Transverse colon (tissue), 4 donors: ENCODE results near the gene VIM. TPM values are rescaled to one million over a fixed set of nuclear protein-coding genes. Genes with fewer than 3 reads are reported as not detected.
A peak's percentile ranks its signal among the peaks of the same experiment; 100 is the strongest.

Experiments
- DNase-seq: peaks from one replicate; pipeline ENCODE4 v3.0.0-alpha.2; 2019
- H3K27ac ChIP-seq, 4 donors: fragments of 200-600 bp; sonication (generic); 2 replicates each; pipeline ENCODE4 v1.5.1; 2016 to 2018; ENCODE audit warnings: inconsistent platforms in 4 of 4
- H3K27me3 ChIP-seq: fragments of 200-600 bp; sonication (generic); 2 replicates; pipeline ENCODE4 v1.5.1; 2017; ENCODE audit warnings: inconsistent platforms
- H3K36me3 ChIP-seq, 4 donors: fragments of 200-600 bp; sonication (generic); 2 replicates each; pipeline ENCODE4 v1.5.1; 2017 to 2019; ENCODE audit warnings: inconsistent platforms in 4 of 4
- H3K4me1 ChIP-seq, 4 donors: fragments of 200-600 bp; sonication (generic); 2 replicates each; pipeline ENCODE4 v1.5.1; 2017 to 2020; ENCODE audit warnings: inconsistent platforms in 4 of 4
- H3K4me3 ChIP-seq, 4 donors: fragments of 200-600 bp; sonication (generic); 1 replicate in 1 of 4; 2 replicates in 3 of 4; pipeline versions ENCODE4 v1.5.1 to v1.6.1; 2017 to 2019; ENCODE audit warnings: inconsistent platforms in 4 of 4
- H3K9me3 ChIP-seq, 2 donors: fragments of 200-600 bp; sonication (generic); 2 replicates each; pipeline ENCODE4 v1.5.1; 2017 to 2019; ENCODE audit warnings: inconsistent platforms in 2 of 2
- EP300 ChIP-seq: sonication (generic); formaldehyde crosslinking; IDR thresholded peaks from one replicate; pipeline ENCODE4 v1.6.1; 2017; ENCODE audit warnings: antibody characterized with exemption, low read depth
- POLR2A ChIP-seq: fragments of 450-650 bp; IDR thresholded peaks from one replicate; pipeline ENCODE4 v1.6.1; 2016; ENCODE audit warnings: antibody characterized with exemption, mild to moderate bottlenecking, moderate library complexity
- POLR2AphosphoS5 ChIP-seq, 3 donors: sonication (generic); formaldehyde crosslinking; IDR thresholded peaks; one replicate each; pipeline ENCODE4 v1.6.1; 2016; ENCODE audit warnings: antibody characterized with exemption in 3 of 3
- WGBS, 2 donors: methylation state at CpG; one replicate each; pipeline ENCODE4 v1.1.5; 2018; ENCODE audit warnings: low coverage in 1 of 2; 5-methylcytosine and 5-hydroxymethylcytosine counted together
- in situ Hi-C, 4 donors: fragments of 200-750 bp; cut with MboI; loops; one replicate each; pipeline versions ENCODE4 v1.15.0 to v1.15.1; 2017; ENCODE audit warnings: low sequenced_read_pairs in 3 of 4, low pct_ligation_motif_present in 1 of 4, low pct_unique_long_range_greater_than_20kb in 1 of 4
- intact Hi-C: fragments of 100-400 bp; cut with DNase I; formaldehyde crosslinking; loops from one replicate; pipeline ENCODE4 v1.15.1; 2023; ENCODE audit warnings: low total_unique reads
- total RNA-seq, 4 donors: library from RNA; depleted of rRNA; stranded (reverse); fragments of >200 nt; gene quantifications; one replicate each; pipeline ENCODE4 v1.1.0, GENCODE V29; 2016
- TF ChIP-seq, protein P1 (sequence below), 5 experiments: fragments of 200-600 bp in 3 of 5; fragments of 450-650 bp in 2 of 5; sonication (generic) in 3 of 5; IDR thresholded peaks; 1 replicate in 2 of 5; 2 replicates in 3 of 5; pipeline ENCODE4 v1.5.1; 2016 to 2017; ENCODE audit warnings: antibody characterized with exemption in 5 of 5, inconsistent platforms in 3 of 5, mild to moderate bottlenecking in 2 of 5, moderate library complexity in 1 of 5

The VIM gene
- total RNA-seq, 4 donors from 2014 or later: 345 to 1,157 (median 686) TPM

DNA sequence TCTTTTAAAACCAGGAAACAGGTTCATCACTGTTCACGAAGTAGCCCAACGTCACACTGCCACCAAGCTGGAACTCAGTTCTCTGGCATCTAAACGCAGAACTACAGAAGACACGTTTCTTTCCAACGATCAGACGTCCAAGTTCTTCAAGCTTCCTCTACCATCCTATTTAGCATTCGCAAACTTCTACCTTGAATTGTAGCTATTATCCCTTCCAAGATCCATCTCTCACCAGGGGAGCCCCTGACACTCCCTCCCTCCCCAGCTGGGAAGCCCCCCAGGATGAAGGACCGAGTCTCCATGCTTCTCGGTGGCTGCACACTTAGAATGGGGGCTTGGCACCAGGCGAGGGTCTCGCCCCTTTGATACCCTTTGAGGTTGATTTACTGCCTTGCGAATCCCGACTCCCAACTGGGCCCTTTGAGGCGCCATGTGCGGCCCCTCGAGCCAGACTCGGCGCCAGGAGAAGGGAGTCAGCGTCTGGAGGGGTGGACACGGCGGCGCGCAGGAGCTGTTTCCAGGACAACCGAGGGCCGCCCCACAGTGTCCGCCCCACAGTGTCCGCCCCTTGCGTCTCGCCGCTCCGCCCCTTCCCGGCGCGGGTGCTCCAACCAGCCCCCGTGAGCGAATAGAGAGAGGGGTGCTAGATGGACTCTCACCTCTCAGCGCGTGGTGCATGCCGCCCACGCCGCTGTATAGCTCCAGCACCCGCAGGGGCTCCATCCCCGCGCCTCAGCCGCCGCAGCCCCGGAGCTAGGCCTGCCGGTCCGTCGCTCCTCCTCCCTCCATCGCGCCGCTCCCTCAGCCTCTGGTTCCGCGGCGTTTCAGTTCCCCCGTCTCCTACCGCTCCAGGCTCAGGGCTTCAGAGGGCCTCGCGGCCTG lies 26.9 kb upstream of the VIM start, which contains the start of gene TRDMT1:
TRDMT1 (minus strand) TSS at position 761 of the 882 bp plus-strand sequence; CDS start at position 723, 38 bp downstream.
- DNase-seq: peak; percentile 88
- WGBS, 2 donors: 0 to 1% methylated on average over 5 to 36 of the region's 60 CpGs
- Histone ChIP-seq H3K27me3 (no peaks in the 10 kb centered on the region), H3K36me3 (no peaks in the 10 kb centered on the region), H3K4me3 (peak within 1 kb of the TSS; percentile 62 to 90 (median 72)), H3K4me1 (peaks cover 0 to 24% (median 10%) of the 10 kb centered on the region in 4 donors), H3K27ac (peak within 1 kb of the TSS; percentile 90 to 95 (median 94)), H3K9me3 (no peaks in the 10 kb centered on the region)
- intact Hi-C loops: loop anchor here (2.0 kb wide), 1 partner anchor 28 kb away; the partner anchor contains the start of gene VIM
- in situ Hi-C loops: no loop called here
- TF ChIP-seq POLR2A (peak; percentile 55), EP300 (no peak), POLR2AphosphoS5 (IDR thresholded peaks at IDR 0.05) (peak; percentile 44 to 77 (median 74))
- TF ChIP-seq, protein P1, sequence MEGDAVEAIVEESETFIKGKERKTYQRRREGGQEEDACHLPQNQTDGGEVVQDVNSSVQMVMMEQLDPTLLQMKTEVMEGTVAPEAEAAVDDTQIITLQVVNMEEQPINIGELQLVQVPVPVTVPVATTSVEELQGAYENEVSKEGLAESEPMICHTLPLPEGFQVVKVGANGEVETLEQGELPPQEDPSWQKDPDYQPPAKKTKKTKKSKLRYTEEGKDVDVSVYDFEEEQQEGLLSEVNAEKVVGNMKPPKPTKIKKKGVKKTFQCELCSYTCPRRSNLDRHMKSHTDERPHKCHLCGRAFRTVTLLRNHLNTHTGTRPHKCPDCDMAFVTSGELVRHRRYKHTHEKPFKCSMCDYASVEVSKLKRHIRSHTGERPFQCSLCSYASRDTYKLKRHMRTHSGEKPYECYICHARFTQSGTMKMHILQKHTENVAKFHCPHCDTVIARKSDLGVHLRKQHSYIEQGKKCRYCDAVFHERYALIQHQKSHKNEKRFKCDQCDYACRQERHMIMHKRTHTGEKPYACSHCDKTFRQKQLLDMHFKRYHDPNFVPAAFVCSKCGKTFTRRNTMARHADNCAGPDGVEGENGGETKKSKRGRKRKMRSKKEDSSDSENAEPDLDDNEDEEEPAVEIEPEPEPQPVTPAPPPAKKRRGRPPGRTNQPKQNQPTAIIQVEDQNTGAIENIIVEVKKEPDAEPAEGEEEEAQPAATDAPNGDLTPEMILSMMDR (IDR thresholded peaks at IDR 0.05): no peak

DNA sequence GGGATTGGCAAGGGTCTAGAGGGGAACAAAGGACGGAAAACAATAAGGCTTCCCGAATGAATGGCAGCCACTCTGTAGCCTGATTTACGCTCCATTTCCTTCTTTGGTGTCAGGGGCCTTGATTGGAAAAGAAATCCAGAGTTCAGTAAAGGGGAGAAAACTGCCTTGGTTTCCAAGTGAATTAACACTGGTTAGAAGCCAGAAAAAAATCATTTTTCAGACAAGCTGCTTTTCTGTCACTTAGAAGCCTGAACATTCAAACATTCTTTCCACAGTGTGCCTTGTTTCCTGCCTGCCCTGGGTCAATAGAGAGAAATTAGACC lies 26.3 kb upstream of the VIM start:
- no peak for TF ChIP-seq POLR2AphosphoS5 (IDR thresholded peaks at IDR 0.05)
- H3K27me3 ChIP-seq: no peaks in the 10 kb centered on the region
- no peaks in the 10 kb centered on the region for H3K36me3 ChIP-seq
- DNase-seq: no peak
- intact Hi-C loops: loop anchor here (2.0 kb wide), 1 partner anchor 27 kb away; the partner anchor contains the start of gene VIM
- no peaks in the 10 kb centered on the region for H3K9me3 ChIP-seq
- peak overlapping the region in 3 of 4 donors; percentile 64 to 90 (median 81) for H3K4me3 ChIP-seq
- in situ Hi-C loops: no loop called here
- H3K27ac ChIP-seq: peak overlapping the region; percentile 90 to 95 (median 94)
- H3K4me1 ChIP-seq: peaks cover 0 to 24% (median 10%) of the 10 kb centered on the region in 4 donors
- WGBS, 2 donors: 29 to 80% methylated on average over 1 to 3 of the region's 3 CpGs

DNA sequence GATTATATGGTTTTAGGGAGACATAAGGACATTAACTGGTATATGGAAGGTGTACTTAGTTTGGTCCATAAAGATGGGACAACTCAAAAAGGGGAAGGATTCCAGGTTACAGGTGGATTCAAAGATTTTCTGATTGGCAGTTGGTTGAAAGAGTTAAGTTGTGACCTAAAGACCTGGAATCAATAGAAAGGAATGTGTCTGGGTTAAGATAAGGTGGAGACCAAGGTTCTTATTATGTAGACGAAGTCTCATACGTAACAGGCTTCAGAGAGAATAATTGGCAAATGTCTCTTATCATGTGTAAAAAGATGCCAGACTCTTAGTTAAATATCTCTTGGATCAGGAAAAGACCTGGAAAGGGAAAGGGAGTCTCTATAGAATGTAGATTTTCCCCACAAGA lies 25.5 kb upstream of the VIM start:
- WGBS, 2 donors: 95 to 96% methylated on average over 2 of the region's 2 CpGs
- no peak overlapping the region for H3K27ac ChIP-seq
- no peak for DNase-seq
- peaks cover 0 to 24% (median 10%) of the 10 kb centered on the region in 4 donors for H3K4me1 ChIP-seq
- TF ChIP-seq, protein P1 (IDR thresholded peaks at IDR 0.05): no peak
- TF ChIP-seq EP300 (no peak), POLR2AphosphoS5 (IDR thresholded peaks at IDR 0.05) (no peak), POLR2A (no peak)
- H3K36me3 ChIP-seq: no peaks in the 10 kb centered on the region
- intact Hi-C loops: no loop called here
- H3K9me3 ChIP-seq: no peaks in the 10 kb centered on the region
- in situ Hi-C loops: no loop called here
- no peaks in the 10 kb centered on the region for H3K27me3 ChIP-seq
- no peak overlapping the region for H3K4me3 ChIP-seq

DNA sequence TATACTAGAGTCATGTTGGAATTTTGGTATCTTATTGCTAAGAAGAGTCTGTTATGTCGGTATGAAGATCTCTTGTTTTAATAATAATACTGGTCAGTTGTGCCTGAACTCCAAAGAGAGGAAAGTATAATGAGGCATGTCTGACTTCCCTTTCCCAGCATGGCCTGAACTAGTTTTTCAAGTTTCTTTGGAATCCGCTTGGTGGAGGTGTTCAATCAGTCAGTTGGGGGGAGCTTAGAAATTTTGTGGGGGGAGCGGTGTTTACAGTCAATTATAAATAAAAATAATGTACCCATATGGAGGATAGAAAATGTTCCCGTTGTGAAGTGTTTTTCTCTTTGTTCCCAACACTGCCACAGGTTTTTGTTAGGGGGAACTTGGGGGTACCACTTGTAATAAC lies 25.0 kb upstream of the VIM start:
- no peak for DNase-seq

More for the DNA sequence above, 25.0 kb upstream of the VIM start:
- H3K27me3 ChIP-seq: no peaks in the 10 kb centered on the region
- intact Hi-C loops (no loop called here), in situ Hi-C loops (no loop called here)
- WGBS, 2 donors: 85 to 97% methylated on average over 4 of the region's 4 CpGs
- H3K4me3 ChIP-seq: no peak overlapping the region
- H3K27ac ChIP-seq: no peak overlapping the region
- no peaks in the 10 kb centered on the region for H3K9me3 ChIP-seq
- H3K4me1 ChIP-seq: peaks cover 0 to 24% (median 10%) of the 10 kb centered on the region in 4 donors
- no peaks in the 10 kb centered on the region for H3K36me3 ChIP-seq
- TF ChIP-seq EP300: no peak
- TF ChIP-seq, protein P1 (IDR thresholded peaks at IDR 0.05): no peak
- TF ChIP-seq POLR2A: no peak
- no peak for TF ChIP-seq POLR2AphosphoS5 (IDR thresholded peaks at IDR 0.05)
